GM19438 (cell line): Measurements from ENCODE around the gene PEAR1.

Experiments used
- ATAC-seq: cut with Tn5 transposase; IDR thresholded peaks from one replicate; pipeline ENCODE4 v1.9.1; 2021; ENCODE audit warnings: low read depth; ENCODE audit not compliant: unreplicated experiment

PEAR1 gene

DNA sequence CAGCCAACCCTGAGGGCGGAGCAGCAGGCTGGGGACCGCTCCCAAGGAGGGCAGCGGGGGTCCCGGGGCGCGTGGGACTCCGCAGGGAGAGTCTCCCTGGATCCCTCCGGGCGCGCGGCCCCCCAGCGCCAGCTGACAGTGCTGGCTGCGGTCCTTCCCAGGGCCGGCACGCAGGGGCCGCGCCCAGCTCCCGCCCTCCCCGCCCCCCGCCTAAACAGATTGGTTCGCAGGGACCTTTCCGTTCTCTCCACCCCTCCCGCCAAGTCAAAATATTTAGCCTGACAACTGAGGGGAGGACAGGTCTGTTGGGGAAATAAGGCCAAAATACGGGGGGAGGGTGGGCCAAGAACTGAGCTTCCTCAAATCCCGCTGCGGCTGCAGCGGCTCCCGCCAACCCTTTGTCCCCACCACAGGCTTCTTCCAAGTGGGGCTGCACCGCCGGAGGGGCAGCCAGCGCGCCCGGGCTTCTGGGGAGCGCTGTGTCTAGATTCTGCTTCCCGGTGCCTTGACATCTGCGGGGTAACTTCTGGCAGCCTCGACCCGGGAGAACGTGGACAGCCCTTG is 34.5 kb upstream of the PEAR1 start, which contains the start of gene INSRR:
Gene INSRR, minus strand, starts transcription at position 159 of the 564 bp plus-strand sequence. CDS start 496 bp downstream, outside the sequence.
- ATAC-seq, result no peak

DNA sequence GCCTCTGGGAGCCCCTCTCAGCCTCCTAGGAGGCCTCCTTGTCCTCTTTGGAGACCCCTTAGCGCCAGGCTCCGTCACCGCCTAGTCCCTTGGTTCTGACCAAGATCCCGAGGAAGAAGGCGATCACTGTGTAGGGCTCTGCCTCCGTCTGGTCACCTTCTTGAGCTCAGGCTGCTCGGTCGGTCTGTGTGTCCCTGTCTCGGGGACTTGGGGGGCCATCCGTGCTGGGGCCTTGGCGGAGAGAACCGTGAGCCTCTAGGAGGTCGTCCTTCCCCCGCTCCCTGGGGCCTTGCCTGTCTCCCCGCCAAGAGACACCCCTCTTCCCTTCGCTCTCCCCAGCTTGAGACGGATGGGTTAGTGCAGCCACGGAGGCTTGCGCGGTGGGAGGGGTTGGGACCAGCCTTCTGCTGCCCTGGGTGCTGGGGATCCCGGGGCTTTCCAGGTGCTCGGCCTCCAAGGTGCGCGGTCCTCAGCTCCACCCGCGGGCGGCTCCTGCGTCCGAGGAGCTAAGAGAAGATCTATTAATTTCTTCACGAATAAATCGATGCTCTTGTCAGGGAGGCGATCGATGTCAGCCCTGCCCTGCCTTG is 33.9 kb upstream of the PEAR1 start:
- no peak for ATAC-seq

DNA sequence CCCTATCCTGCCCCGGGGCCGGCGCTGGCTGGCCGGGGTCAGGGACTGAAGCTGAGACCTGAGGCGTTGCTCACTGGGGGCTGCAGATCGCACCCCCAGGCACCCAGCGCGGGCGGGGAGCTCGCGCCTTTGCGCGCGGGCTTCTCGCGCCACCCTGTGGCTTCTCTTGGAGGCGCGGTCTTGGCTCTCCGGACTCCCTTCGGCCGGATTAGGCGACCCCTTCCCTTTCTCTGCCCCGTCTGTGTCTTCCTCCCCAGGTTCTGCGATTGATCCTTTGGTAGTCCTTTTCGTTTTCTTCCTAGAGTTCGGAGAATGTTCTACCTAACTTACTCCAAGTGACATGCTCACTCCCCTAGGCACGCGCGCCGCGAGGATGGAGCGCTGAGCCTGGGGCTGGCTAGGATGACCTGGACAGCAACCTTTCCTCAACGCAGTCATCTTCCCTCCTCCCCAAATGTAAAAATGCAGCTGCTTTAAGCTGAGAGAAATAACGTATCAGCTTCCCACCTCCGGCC is 33.3 kb upstream of the PEAR1 start:
- no peak for ATAC-seq

DNA sequence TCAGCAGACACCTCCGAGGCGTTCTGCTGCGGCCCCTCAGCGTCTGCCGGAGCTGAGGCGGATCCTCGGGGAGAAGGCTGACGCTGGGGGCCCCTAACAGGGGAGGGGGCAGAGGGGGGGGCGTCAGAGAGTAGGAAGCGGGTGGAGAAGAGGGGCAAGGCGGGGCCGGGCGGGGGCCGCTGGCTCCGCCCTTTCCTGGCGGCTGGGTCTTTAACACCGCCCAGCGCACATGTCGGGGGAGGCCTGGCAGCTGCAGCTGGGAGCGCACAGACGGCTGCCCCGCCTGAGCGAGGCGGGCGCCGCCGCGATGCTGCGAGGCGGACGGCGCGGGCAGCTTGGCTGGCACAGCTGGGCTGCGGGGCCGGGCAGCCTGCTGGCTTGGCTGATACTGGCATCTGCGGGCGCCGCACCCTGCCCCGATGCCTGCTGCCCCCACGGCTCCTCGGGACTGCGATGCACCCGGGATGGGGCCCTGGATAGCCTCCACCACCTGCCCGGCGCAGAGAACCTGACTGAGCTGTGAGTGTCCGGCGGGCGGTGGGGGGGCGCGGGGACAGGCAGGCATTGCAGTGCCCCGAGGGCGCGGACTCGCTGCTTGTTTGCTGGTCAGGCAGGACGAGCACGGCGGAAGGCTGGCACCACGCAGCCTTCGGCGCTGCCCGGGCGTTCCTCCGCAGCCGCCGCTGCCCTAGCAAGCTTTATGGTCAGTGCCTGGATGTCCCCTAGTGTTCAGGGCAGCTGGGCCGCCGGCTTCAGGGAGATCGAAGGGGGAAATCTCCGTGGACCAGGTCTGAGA is 32.7 kb upstream of the PEAR1 start, which contains the start of gene NTRK1:
Gene NTRK1, plus strand, starts transcription at position 238 of the 796 bp plus-strand sequence. Its CDS starts 70 bp downstream, at position 308.
- ATAC-seq, result no peak

DNA sequence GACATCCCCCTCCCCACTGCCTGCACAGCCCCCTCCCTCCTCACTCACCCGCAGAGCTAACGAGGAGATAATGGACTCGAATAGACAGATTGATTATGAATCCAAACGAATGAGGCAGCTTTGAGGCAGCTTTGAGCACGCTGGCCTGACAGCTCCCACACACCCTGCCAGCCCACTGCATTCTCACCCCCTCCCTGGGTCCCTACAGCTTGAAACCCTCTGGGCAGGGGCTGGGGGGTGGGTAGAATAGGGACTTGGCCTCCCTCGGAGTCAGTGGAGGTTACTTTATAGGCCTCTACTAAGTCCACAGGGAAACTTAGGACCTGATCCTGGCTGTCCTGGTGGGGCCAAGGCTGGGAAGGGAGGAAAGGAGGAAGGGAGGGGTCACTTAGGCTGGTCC is 30.9 kb upstream of the PEAR1 start:
- ATAC-seq, result no peak

DNA sequence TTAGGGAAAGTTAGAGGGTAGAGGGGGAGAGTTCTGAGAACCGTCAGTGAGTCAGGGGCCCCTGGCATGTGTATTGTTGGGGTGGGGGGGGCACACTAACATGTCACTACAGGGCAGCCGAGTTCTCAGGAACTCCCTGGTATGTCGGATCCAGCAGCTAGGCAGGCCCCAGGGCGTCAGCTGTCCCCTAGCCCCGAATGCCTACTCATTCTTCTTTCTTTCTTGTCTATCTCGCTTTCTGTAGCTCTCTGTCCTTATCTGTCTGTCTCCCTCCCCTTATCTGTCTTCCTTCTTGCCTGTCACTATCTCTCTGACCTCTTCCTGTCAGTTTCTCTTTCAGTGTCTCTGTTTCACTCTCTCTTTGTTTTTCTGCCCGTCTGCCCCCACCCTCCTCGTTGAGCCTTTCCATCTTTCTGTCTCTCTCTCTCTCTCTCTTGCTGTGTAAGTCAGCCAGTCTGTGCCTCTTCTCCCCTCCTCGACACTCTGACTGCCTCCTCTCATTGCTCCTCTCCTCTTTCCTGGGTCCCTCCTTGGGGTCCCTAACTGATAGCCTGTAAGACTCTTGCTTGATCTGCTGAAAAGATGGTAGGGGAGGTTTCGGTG is 30.4 kb upstream of the PEAR1 start:
- no peak for ATAC-seq

DNA sequence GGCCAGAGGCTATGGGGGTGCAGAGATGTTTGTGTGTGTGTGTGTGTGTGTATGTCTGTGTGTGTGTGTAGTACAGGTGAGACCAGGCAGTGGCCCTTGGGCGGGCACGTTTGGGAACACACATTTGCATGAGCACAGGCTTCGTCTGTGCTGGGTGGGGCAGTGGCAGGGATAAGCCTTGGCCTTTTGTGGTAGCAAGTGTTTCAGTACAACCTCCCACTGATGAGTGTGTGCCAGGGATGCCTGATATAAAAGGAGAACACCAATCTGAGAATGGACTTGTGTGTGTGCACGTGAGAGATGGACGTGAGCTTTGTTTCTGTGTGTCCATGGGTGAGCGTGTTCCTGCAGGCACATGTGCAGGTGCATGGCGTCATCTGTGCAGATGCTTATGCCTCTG is 29.9 kb upstream of the PEAR1 start:
- ATAC-seq, result no peak

DNA sequence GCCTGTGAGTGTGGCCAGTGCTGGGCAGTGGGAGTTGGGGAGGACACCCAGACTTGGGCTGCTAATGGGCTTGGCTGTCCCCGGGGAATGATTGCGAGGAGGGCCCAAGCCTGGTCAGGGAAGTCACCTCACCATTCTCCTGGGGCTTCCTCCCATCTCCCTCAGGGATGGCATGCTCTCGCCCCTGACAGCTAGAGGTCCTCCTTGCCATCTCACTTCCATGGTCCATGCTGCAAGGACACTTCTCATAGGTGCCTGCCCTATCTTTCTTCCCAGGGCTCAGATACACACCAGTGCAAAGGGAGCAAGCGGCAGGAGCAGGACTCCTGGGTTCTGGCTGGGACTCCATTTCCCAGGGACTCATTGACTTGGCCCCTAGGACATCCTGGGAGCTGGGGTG is 28.7 kb upstream of the PEAR1 start:
- ATAC-seq, result no peak

DNA sequence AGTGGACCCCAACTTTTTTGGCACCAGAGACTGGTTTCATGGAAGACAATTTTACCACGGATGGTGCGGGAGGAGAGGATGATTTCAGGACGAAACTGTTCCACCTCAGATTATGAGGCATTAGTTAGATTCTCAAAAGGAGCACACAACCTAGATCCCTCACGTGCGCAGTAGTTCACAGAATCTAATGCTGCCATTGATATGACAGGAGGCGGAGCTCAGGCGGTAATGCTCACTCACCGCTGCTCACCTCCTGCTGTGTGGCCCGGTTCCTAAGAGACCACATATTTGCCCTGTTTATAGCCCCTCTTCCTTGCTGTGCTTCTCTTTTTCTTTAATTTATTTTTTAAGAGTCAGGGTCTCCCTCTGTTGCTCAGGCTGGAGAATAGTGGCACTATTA is 28.3 kb upstream of the PEAR1 start:
- no peak for ATAC-seq

DNA sequence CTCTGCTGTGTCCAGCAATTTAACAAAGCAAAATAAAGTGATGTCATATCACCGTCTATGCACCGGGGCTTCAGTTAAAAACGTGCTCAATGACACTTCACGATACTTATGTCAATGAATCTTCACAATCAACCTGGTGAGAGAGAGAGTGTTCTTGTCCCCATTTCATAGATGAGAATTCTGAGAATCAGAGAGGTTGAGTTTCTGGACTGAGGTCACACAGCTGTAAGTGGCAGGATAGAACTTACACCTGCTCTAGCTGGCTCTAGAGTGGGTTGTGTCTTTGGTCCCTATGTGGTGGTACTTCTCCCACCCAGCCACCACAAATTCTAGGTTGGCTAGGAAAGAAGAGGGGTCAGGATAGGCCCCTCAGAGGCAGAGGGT is 27.7 kb upstream of the PEAR1 start:
- no peak for ATAC-seq

DNA sequence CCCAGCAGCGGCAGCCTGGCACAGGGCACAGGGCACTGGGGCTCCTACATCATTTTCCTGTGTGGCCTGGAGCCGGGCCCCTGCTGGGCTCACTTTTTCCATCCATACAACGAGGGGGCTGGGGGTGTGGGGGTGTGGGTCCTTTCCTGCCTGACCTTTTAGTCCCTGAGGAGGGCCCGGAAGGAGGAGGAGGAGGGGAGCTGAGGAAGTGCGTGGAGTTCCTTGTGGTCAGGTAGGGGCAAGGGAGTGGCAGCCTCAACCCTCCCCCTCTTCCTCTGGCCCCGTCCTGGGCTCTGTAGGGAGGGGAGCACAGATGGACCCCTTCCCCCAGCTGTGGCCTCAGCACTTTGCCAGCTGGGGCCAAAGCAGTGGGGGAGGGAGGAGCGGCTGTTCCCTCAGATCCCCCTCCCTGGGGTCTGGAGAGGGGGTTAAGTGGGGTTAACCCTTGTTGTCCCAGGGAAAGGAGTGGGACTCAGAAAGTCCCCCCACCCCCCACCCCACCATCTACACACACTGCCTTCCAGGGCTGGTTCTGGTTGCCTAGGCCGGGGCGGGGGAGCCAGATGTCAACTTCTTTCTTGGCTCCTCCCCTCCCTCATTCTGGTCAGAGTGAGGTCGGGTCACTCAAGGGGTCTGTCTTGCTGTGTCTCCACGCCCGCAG is 27.1 kb upstream of the PEAR1 start:
- ATAC-seq, result no peak

DNA sequence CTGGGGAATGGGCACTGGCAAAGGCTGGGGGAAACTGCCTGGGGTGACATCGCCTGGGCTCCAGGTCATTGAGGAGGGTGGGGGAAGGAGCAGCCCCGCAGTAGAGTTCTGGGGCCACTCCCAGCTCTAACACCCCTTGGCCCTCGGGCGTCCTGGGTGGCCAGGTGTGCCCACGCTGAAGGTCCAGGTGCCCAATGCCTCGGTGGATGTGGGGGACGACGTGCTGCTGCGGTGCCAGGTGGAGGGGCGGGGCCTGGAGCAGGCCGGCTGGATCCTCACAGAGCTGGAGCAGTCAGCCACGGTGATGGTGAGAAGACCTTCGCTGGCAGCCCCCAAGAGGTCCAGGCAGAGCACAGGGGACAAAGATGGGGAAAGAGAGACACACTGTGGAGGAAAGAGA is 25.2 kb upstream of the PEAR1 start:
- ATAC-seq, result no peak

DNA sequence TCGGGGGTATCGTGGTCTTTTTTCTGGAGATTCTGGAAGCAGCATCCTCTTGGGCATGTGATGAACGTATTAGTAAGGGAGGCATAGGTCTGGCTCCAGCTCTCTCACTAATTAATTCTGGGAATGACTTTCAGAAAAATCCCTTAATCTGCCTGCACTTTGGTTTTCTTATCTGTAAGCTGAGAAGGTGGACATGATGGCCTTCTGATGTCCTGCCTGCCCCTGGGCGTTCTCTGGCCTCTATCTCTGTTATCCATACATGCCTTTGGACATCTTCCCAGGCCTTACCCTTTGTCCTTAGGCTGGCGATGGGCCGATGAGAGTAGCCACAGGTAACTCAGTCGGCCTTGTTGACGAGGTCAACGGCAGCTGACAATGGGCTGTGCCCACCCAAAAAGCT is 24.1 kb upstream of the PEAR1 start:
- ATAC-seq, result no peak

DNA sequence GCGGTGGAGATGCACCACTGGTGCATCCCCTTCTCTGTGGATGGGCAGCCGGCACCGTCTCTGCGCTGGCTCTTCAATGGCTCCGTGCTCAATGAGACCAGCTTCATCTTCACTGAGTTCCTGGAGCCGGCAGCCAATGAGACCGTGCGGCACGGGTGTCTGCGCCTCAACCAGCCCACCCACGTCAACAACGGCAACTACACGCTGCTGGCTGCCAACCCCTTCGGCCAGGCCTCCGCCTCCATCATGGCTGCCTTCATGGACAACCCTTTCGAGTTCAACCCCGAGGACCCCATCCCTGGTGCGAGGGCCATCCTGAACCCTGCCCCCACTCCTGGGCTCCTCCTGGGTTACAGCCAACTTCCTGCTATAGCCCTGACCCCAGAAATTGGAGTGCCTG is 19.9 kb upstream of the PEAR1 start:
- ATAC-seq, result no peak

DNA sequence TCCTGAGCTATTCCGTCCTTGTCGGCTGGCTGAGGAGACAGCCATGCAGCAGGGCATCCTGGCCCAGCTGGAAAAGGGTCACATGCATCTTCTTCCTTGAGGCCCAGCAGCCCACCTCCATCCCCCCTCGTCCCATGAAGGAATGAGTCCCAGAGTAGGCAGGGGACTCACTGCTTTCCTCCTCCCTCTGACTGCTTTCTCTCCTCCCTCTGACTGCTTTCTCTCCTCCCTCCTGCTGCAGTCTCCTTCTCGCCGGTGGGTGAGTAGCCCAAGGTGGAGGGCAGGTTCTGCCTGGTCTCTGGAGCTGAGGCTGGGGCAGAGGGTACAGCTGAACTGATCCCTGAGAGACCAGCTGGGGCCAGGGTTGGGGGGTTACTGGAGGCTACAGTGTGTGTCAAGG is 19.4 kb upstream of the PEAR1 start:
- no peak for ATAC-seq

DNA sequence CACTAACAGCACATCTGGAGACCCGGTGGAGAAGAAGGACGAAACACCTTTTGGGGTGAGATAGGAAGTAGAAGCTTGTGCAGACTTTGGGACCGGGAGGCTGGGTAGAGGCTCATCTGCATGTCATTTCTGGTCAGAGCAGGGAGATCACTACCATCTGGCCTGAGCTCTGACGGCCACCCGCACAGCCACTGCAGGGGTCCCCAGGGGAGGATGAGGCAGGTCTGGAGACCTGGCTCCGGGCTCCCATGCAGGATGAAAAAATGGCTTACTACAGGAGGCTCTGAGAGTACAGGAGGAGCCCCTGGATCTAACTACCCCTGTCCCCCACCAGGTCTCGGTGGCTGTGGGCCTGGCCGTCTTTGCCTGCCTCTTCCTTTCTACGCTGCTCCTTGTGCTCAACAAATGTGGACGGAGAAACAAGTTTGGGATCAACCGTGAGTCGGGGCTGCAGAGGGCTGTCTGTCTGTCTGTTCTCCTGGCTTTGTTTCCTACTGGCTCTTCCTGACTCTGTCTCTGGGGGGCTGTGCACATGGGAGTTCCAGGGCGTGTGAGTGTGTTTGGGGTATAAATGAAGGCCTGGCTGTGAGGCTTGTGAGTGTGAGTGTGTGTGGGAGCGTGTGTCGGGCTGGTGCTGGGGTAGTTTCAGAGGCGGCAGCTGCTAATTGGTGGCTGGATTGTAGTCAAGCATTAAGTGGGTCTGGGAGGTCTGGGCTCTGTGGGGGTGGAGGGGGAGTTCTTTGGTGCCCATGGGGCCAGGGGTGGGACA is 18.8 kb upstream of the PEAR1 start:
- no peak for ATAC-seq

DNA sequence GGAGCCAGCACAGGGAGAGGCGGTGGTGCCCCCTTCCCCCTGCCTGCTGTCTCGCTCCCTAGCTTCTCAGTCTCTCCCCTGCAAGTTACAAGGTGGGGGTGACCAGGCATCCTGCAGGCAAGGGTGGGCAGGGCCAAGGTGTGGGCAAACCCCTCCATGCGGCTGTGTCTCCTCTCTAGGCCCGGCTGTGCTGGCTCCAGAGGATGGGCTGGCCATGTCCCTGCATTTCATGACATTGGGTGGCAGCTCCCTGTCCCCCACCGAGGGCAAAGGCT is 18.2 kb upstream of the PEAR1 start:
- no peak for ATAC-seq

DNA sequence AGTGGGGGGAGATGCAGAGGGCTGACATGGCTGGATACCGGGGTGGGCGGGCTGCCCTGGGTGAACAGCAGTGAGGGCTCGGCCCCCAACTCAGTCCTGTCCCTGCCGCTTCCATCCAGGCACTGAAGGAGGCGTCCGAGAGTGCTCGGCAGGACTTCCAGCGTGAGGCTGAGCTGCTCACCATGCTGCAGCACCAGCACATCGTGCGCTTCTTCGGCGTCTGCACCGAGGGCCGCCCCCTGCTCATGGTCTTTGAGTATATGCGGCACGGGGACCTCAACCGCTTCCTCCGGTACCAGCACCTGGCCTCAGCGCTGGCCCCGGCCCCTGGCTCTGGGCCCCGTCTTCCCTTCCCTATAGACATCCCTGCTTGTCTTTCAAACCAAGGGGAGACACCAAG is 17.2 kb upstream of the PEAR1 start:
- ATAC-seq, result no peak

DNA sequence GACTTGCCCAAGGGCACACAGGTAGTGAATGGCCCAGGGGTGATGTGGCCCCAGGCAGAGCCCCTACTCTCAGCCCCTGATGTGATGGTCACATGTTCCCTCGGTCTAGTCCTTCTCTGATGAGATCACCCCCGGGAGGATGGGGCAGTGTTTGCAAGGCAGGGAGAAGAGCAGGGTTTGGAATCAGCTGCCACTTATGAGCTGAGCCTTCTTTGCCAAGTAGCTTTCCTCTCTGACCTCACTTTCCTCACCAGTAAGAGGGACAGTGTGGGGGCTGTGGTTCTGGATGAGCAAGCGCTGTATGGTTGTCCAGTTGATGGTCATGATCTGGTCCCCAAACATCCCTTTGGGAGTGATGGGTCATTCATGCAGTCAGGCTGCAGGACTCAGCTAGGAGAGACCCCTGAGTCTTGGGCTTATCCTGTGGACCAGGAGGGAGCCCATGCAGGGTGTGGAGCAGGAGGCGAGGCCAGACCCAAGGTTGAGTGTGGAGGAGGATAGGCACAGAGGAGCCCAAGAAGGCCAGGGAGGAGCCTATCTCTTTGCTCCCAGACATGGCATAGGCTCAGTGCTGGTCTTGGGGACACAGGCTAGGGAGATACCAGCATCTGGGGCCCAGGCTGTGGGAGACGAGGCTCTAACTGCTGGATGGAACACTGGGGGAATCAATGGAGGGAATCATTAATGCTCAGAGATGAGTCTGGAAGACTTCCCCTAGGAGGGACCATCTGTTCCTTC is 15.9 kb upstream of the PEAR1 start:
- no peak for ATAC-seq

DNA sequence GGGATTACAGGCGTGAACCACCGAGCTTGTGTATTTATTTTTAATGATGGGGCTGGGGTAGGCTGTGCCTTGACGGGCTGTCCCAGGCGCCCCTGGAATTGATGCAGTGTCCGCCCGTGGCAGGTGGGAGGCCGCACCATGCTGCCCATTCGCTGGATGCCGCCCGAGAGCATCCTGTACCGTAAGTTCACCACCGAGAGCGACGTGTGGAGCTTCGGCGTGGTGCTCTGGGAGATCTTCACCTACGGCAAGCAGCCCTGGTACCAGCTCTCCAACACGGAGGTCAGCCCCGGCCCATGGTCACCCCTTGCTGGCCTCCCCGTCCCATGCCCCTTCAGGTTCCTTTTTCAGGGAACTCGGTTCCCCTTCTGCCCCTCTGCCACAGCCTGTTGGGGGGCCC is 13.6 kb upstream of the PEAR1 start:
- no peak for ATAC-seq
